A549 (cell line): ENCODE measurements around the gene MAST2. TPM values are rescaled to one million over a fixed set of nuclear protein-coding genes. Genes with fewer than 3 reads are reported as not detected.

Source experiments
- ATAC-seq, 2 experiments: fragments of 200-7000 bp in 1 of 2; fragments of >200 bp in 1 of 2; cut with Nextera tagmentation in 1 of 2; cut with Tn5 transposase in 1 of 2; 3 replicates each; pipeline versions ENCODE4 v1.8.0 to v1.9.1; 2018 to 2020; ENCODE audit warnings: mild to moderate bottlenecking in 1 of 2, moderate library complexity in 1 of 2
- CTCF ChIA-PET: fragments of 300-600 bp; sonication (Branson Sonifier 250); formaldehyde crosslinking; extraction: SDS; loops from one replicate; lab custom pipeline; 2021; ENCODE audit warnings: antibody characterized with exemption, inconsistent platforms; lab: Yijun Ruan, JAX
- POLR2A ChIA-PET: fragments of 350-600 bp; formaldehyde crosslinking; extraction: SDS; loops from one replicate; lab custom pipeline; 2021; ENCODE audit warnings: antibody characterized with exemption, inconsistent platforms; lab: Yijun Ruan, JAX
- DNase-seq, 2 experiments: peaks; one replicate each; pipeline versions ENCODE4 v3.0.0 to v3.0.0-alpha.2; 2011 to 2016; ENCODE audit warnings: low read depth in 1 of 2, low spot score in 1 of 2
- FAIRE-seq: peaks from 2 replicates; lab custom pipeline; 2011; peaks lifted over from hg19 to GRCh38; lab: Jason Lieb, UNC
- H3K27ac ChIP-seq, 2 experiments: fragments of >200 bp; sonication (Bioruptor Twin); formaldehyde crosslinking; 3 replicates each; pipeline ENCODE4 v1.5.1; 2016 to 2017
- H3K4me1 ChIP-seq: fragments of >200 bp; sonication (Bioruptor Twin); formaldehyde crosslinking; 3 replicates; pipeline ENCODE4 v1.6.1; 2016
- H3K4me2 ChIP-seq: fragments of >200 bp; sonication (Bioruptor Twin); formaldehyde crosslinking; 3 replicates; pipeline ENCODE4 v1.6.1; 2016
- H3K4me3 ChIP-seq: fragments of >200 bp; sonication (Bioruptor Twin); formaldehyde crosslinking; 3 replicates; pipeline ENCODE4 v1.5.1; 2016
- H3K9me3 ChIP-seq: fragments of >200 bp; sonication (Bioruptor Twin); formaldehyde crosslinking; 3 replicates; pipeline ENCODE4 v1.6.1; 2016
- BHLHE40 ChIP-seq: IDR thresholded peaks from 2 replicates; pipeline ENCODE4 v1.6.1; 2012; ENCODE audit warnings: low read depth, low read length, inconsistent platforms
- CBX8 ChIP-seq: fragments of 200-600 bp; sonication (generic); IDR thresholded peaks from 2 replicates; pipeline ENCODE4 v1.6.1; 2016
- EHF ChIP-seq: fragments of 250-450 bp; sonication (Bioruptor Pico); IDR thresholded peaks from 2 replicates; pipeline ENCODE4 v1.5.0; 2020; ENCODE audit warnings: mild to moderate bottlenecking
- EHMT2 ChIP-seq: fragments of 200-600 bp; sonication (generic); IDR thresholded peaks from 2 replicates; pipeline ENCODE4 v1.6.1; 2016; ENCODE audit warnings: antibody characterized with exemption, low read depth, mild to moderate bottlenecking, moderate library complexity
- ESRRA ChIP-seq: fragments of 150-350 bp; IDR thresholded peaks from 2 replicates; pipeline ENCODE4 v1.6.1; 2014; ENCODE audit warnings: mild to moderate bottlenecking, low read length, borderline replicate concordance
- FOSB ChIP-seq: fragments of 250-450 bp; sonication (Bioruptor Pico); IDR thresholded peaks from 2 replicates; pipeline ENCODE4 v1.5.0; 2020; ENCODE audit warnings: mild to moderate bottlenecking, moderate library complexity
- FOSL2 ChIP-seq, 2 experiments: fragments of 450-650 bp in 1 of 2; fragments of >200 bp in 1 of 2; sonication (Bioruptor Twin) in 1 of 2; formaldehyde crosslinking; IDR thresholded peaks; 2 replicates each; pipeline versions ENCODE4 v1.5.0 to v1.6.1; 2016 to 2020; ENCODE audit warnings: mild to moderate bottlenecking in 1 of 2, moderate library complexity in 1 of 2
- GATA3 ChIP-seq: IDR thresholded peaks from 2 replicates; pipeline ENCODE4 v1.6.1; 2012; ENCODE audit warnings: borderline replicate concordance
- HDAC2 ChIP-seq: fragments of 200-600 bp; sonication (generic); IDR thresholded peaks from 2 replicates; pipeline ENCODE4 v1.6.1; 2016
- HOXB13 ChIP-seq: fragments of 250-450 bp; sonication (Bioruptor Pico); IDR thresholded peaks from 2 replicates; pipeline ENCODE4 v1.5.0; 2020; ENCODE audit warnings: low read depth, mild to moderate bottlenecking, moderate library complexity
- HOXB5 ChIP-seq: fragments of 250-450 bp; sonication (Bioruptor Pico); IDR thresholded peaks from 2 replicates; pipeline ENCODE4 v1.5.0; 2020; ENCODE audit warnings: mild to moderate bottlenecking, moderate library complexity
- JUN ChIP-seq, 2 experiments: fragments of >200 bp; sonication (Bioruptor Twin); formaldehyde crosslinking; IDR thresholded peaks; 2 replicates in 1 of 2; 3 replicates in 1 of 2; pipeline ENCODE4 v1.6.1; 2016 to 2017
- MYC ChIP-seq: IDR thresholded peaks from 2 replicates; pipeline ENCODE4 v1.6.1; 2012; ENCODE audit warnings: mild to moderate bottlenecking, inconsistent platforms, low read length, improper control_type of control experiment, borderline replicate concordance
- NFE2L2 ChIP-seq: fragments of 150-350 bp; conservative IDR thresholded peaks from 2 replicates; pipeline ENCODE4 v1.6.1; 2014; ENCODE audit warnings: low read length
- NPAS2 ChIP-seq: fragments of 250-450 bp; sonication (Bioruptor Pico); IDR thresholded peaks from 2 replicates; pipeline ENCODE4 v1.8.0; 2022; ENCODE audit warnings: mild to moderate bottlenecking, moderate library complexity, borderline replicate concordance
- RARB ChIP-seq: fragments of 250-450 bp; sonication (Bioruptor Pico); IDR thresholded peaks from 2 replicates; pipeline ENCODE4 v1.8.0; 2021; ENCODE audit warnings: mild to moderate bottlenecking, moderate library complexity
- SMC3 ChIP-seq: fragments of >200 bp; sonication (Bioruptor Twin); formaldehyde crosslinking; IDR thresholded peaks from 3 replicates; pipeline ENCODE4 v1.6.1; 2018; ENCODE audit warnings: inconsistent platforms
- TFCP2L1 ChIP-seq: fragments of 250-450 bp; sonication (Bioruptor Pico); IDR thresholded peaks from 2 replicates; pipeline ENCODE4 v1.5.0; 2021; ENCODE audit warnings: mild to moderate bottlenecking
- ZC3H11A ChIP-seq: fragments of 450-650 bp; IDR thresholded peaks from 2 replicates; pipeline ENCODE4 v1.6.1; 2014; ENCODE audit warnings: antibody characterized with exemption, mild to moderate bottlenecking
- ZFP36 ChIP-seq: fragments of 450-650 bp; IDR thresholded peaks from 2 replicates; pipeline ENCODE4 v1.6.1; 2014; ENCODE audit warnings: borderline replicate concordance; ENCODE audit not compliant: partially characterized antibody
- ZNF302 ChIP-seq: fragments of 250-450 bp; sonication (Bioruptor Pico); IDR thresholded peaks from 2 replicates; pipeline ENCODE4 v1.9.0; 2021; ENCODE audit warnings: inconsistent platforms, mild to moderate bottlenecking, moderate library complexity
- WGBS: methylation state at CpG from one replicate; pipeline ENCODE4 v1.1.6; 2017; ENCODE audit errors: missing lambda C conversion rate; 5-methylcytosine and 5-hydroxymethylcytosine counted together
- polyA plus RNA-seq, 4 experiments: library from polyadenylated mRNA; depleted of rRNA in 3 of 4; stranded (reverse); fragments of >200 nt; fragmentation: RNase III in 1 of 4; extraction: RNeasy Plus Mini Kit Qiagen cat#74134 plus additional on column Dnase treatment in 1 of 4; gene quantifications; 2 replicates in 3 of 4; 3 replicates in 1 of 4; pipeline ENCODE4 v1.2.3, GENCODE V29; 2011 to 2017
- TF ChIP-seq, protein P1 (sequence below): fragments of 450-650 bp; IDR thresholded peaks from 2 replicates; pipeline ENCODE4 v1.6.1; 2014; ENCODE audit warnings: antibody characterized with exemption
- TF ChIP-seq, protein P2 (sequence below): IDR thresholded peaks from 2 replicates; pipeline ENCODE4 v1.6.1; 2012
- TF ChIP-seq, protein P3 (sequence below): IDR thresholded peaks from 2 replicates; pipeline ENCODE4 v1.6.1; 2012; ENCODE audit warnings: low read depth, borderline replicate concordance
- TF ChIP-seq, protein P4 (sequence below): fragments of 250-450 bp; sonication (Bioruptor Pico); IDR thresholded peaks from 2 replicates; pipeline ENCODE4 v1.5.0; 2021; ENCODE audit warnings: mild to moderate bottlenecking, moderate library complexity, borderline replicate concordance
- TF ChIP-seq, protein P5 (sequence below): fragments of >200 bp; sonication (Bioruptor Twin); formaldehyde crosslinking; IDR thresholded peaks from 2 replicates; pipeline ENCODE4 v1.6.1; 2016
- TF ChIP-seq, protein P6 (sequence below): fragments of 250-450 bp; sonication (Bioruptor Pico); IDR thresholded peaks from 2 replicates; pipeline ENCODE4 v1.5.0; 2020; ENCODE audit warnings: low read depth, mild to moderate bottlenecking, moderate library complexity

MAST2 gene
- polyA plus RNA-seq, 2 of the 4 experiments (the other 2 are of a cell fraction): 19.3 to 20.5 TPM

DNA sequence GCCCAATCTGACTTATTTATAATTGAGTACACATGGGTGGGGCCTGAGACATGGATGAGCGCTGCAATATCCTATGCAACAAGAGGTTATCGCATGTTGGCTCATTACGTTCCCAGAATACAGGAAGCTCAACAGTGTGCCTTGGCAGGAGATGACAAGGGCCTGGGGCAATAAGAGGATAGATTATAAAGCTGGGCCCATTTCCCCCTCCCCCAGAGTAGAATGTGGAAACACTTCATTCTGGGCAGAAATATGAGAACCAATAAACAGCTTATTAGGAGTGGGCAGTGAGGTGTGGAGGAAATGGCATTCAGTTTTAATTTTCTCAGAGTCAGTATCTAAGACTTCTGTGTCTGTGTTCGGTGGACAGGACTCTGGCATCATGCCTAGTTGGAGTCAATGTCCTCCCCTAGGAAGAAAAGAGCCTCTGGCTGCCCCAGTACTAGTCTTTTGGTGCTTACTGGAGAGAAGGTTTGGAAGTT, 236.2 kb downstream of the MAST2 start:
- ATAC-seq (no peak), FAIRE-seq (no peak)
- Histone ChIP-seq H3K4me3 (no peak overlapping the region), H3K4me1 (no peaks in the 10 kb centered on the region), H3K27ac (no peak overlapping the region)
- TF ChIP-seq EHF (no peak), BHLHE40 (no peak), JUN (IDR thresholded peaks at IDR 0.05) (no peak), FOSB (no peak), HDAC2 (no peak), HOXB5 (CRISPR knock-in tag) (no peak), SMC3 (no peak), NPAS2 (CRISPR knock-in tag) (no peak), FOSL2 (IDR thresholded peaks at IDR 0.05) (no peak), FOSL2 (CRISPR knock-in tag; IDR thresholded peaks at IDR 0.05) (no peak), TFCP2L1 (CRISPR knock-in tag) (no peak), NFE2L2 (no peak), HOXB13 (CRISPR knock-in tag) (no peak), GATA3 (no peak), CBX8 (no peak), RARB (no peak), ZC3H11A (no peak), EHMT2 (no peak)
- TF ChIP-seq, protein P1, sequence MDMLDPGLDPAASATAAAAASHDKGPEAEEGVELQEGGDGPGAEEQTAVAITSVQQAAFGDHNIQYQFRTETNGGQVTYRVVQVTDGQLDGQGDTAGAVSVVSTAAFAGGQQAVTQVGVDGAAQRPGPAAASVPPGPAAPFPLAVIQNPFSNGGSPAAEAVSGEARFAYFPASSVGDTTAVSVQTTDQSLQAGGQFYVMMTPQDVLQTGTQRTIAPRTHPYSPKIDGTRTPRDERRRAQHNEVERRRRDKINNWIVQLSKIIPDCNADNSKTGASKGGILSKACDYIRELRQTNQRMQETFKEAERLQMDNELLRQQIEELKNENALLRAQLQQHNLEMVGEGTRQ: no peak
- TF ChIP-seq, protein P2, sequence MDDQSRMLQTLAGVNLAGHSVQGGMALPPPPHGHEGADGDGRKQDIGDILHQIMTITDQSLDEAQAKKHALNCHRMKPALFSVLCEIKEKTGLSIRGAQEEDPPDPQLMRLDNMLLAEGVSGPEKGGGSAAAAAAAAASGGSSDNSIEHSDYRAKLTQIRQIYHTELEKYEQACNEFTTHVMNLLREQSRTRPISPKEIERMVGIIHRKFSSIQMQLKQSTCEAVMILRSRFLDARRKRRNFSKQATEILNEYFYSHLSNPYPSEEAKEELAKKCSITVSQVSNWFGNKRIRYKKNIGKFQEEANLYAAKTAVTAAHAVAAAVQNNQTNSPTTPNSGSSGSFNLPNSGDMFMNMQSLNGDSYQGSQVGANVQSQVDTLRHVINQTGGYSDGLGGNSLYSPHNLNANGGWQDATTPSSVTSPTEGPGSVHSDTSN: no peak
- TF ChIP-seq, protein P3, sequence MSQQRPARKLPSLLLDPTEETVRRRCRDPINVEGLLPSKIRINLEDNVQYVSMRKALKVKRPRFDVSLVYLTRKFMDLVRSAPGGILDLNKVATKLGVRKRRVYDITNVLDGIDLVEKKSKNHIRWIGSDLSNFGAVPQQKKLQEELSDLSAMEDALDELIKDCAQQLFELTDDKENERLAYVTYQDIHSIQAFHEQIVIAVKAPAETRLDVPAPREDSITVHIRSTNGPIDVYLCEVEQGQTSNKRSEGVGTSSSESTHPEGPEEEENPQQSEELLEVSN: no peak
- TF ChIP-seq, all 56 proteins: peak for 0
- ChIA-PET POLR2A (no interaction called here), CTCF (interaction anchor here (0.8 to 13.2 kb wide), 4 partner anchors 57 to 184 kb away, joined by 3 to 181 read pairs (median 8); partner anchors contain the start of genes P3R3URF and TSPAN1)
- DNase-seq: no peak
- H3K9me3 ChIP-seq: no peaks in the 10 kb centered on the region
- 91% methylated on average over 4 of the region's 4 CpGs for WGBS
- no peak overlapping the region for H3K4me2 ChIP-seq

DNA sequence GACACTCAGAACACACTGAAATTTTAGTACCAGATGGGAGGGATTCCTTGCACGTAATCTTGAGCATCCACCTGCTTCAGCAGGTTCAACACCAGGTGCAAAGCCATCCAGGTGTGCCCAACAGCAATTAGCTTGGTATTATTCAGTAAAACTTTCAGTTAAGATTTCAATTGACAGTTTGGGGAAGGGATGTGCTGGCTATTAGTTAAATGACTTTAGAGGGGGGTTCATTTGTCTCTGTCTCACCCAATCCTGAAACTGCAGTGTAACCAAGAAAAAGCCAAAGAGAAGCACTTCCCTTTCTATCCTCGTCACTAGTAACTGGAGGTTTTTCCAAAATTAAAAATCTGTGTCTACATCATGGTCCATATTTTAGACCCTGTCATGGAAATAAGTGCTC, 238.1 kb downstream of the MAST2 start:
- WGBS: 97% methylated on average over 2 of the region's 2 CpGs
- ChIA-PET CTCF (interaction anchor here (1.1 to 13.2 kb wide), 3 partner anchors 17 to 137 kb away, joined by 3 to 181 read pairs (median 3); partner anchors contain the start of genes P3R3URF and TSPAN1), POLR2A (no interaction called here)

More for the DNA sequence above, 238.1 kb downstream of the MAST2 start:
- Histone ChIP-seq H3K4me1 (no peaks in the 10 kb centered on the region), H3K9me3 (no peaks in the 10 kb centered on the region), H3K4me3 (no peak overlapping the region), H3K4me2 (no peak overlapping the region), H3K27ac (no peak overlapping the region)
- ATAC-seq: no peak
- FAIRE-seq: no peak
- TF ChIP-seq, protein P4, sequence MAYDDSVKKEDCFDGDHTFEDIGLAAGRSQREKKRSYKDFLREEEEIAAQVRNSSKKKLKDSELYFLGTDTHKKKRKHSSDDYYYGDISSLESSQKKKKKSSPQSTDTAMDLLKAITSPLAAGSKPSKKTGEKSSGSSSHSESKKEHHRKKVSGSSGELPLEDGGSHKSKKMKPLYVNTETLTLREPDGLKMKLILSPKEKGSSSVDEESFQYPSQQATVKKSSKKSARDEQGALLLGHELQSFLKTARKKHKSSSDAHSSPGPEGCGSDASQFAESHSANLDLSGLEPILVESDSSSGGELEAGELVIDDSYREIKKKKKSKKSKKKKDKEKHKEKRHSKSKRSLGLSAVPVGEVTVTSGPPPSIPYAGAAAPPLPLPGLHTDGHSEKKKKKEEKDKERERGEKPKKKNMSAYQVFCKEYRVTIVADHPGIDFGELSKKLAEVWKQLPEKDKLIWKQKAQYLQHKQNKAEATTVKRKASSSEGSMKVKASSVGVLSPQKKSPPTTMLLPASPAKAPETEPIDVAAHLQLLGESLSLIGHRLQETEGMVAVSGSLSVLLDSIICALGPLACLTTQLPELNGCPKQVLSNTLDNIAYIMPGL (CRISPR knock-in tag): no peak
- TF ChIP-seq ZNF302 (CRISPR knock-in tag) (no peak), MYC (no peak), TFCP2L1 (CRISPR knock-in tag) (no peak), ZFP36 (no peak), ESRRA (no peak), CBX8 (no peak)
- TF ChIP-seq, protein P5, sequence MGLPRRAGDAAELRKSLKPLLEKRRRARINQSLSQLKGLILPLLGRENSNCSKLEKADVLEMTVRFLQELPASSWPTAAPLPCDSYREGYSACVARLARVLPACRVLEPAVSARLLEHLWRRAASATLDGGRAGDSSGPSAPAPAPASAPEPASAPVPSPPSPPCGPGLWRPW: no peak
- TF ChIP-seq, protein P6, sequence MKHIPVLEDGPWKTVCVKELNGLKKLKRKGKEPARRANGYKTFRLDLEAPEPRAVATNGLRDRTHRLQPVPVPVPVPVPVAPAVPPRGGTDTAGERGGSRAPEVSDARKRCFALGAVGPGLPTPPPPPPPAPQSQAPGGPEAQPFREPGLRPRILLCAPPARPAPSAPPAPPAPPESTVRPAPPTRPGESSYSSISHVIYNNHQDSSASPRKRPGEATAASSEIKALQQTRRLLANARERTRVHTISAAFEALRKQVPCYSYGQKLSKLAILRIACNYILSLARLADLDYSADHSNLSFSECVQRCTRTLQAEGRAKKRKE (CRISPR knock-in tag): no peak
- DNase-seq: no peak
